HG02798 (cell line): Measurements from ENCODE around the gene COA6.
"Not testable (repeated sequence)": the region's sequence is repeated elsewhere in the genome, so short reads cannot be mapped to it uniquely, and the experiment has no call there.

ENCODE experiments used
- ATAC-seq: cut with Tn5 transposase; IDR thresholded peaks from one replicate; pipeline ENCODE4 v1.9.1; 2021; ENCODE audit warnings: mild to moderate bottlenecking; ENCODE audit not compliant: unreplicated experiment, poor library complexity

Gene COA6

DNA sequence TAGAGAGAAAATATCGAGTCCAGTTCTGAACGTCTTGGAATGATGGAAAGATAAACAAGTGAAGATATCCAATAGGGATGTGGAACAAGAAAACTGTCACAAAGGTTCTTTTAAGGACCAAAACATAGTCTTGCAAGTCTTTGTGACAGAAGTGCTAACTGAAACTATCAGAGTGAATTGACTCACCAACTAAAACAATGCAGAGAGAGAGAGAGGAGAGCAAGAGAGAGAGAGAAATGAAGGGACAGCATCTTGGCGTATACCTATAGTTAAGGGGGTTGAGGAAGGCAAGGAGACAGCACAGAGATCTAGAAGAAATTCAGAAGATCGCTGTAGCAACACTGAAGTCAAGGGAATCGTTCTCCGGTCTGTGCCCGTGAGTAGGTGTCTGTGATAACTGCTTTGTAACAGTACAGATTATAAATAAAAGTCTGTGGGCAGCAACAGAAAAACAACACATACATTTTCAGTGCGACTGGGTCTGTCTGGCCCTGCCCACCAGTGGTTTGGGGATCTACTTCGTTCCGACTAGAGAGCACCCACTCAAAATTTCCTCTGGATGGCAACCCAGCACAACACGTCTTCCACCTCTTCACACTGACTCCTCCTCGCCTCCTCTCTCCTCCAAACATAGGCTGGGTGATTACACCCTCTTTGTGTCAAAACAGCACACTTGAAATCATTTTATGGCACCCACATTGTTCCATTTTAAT, 4.8 kb upstream of the COA6 start:
- no peak for ATAC-seq

DNA sequence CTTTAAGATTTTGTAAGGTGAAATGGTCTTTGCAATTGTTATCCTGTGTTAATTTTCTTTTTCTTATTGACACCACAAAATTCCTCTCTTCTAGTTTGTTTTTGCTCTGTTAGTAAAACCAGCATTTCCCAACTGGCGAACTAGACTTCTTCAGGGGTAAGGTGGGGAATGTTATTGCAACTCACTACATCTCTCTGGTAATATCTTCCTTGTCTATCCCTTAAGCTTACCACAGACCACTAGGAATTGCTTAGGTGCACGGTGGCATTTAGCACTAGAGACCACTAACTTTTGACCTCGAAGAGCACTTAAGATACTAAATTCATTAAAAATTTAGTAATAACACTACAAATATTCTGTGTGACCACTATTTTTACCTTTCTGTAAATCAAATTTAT, 4.2 kb upstream of the COA6 start:
- ATAC-seq, result no peak

DNA sequence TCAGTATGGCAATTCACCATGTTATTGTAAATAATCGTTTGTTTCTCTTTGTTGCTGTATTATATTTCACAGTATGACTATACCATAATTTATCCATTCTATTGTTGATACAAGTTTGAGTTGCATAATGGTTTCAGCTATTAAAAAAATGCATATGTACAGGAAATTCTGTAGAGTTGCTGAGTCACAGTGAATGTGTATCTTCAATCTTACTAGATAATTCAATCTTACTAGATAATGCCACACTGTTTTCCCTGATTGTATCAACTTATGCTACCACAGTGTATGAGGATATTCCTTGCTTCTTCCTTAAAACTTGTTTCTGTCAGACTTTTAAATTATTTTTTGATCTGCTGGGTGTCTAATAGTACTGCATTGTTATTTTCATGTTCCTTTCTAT, 3.5 kb upstream of the COA6 start:
- no peak for ATAC-seq

DNA sequence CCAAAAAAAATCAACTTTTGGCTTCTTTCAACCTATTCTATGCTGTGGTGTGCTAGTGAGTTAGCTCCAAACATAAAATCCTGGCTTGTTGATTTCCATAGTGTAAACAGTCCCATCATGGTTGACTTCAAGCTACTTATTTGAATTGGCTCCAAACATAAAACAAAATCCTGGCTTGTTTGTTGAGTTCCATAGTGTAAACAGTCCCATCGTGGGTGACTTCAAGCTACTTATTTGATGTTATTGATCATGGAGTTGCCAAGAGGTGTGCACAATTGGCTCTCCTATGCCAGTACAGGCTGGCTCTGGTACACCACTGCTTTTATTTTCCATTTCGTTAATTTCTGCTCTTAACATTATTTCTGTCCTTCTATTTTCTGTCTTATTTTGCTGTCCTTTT, 1.8 kb upstream of the COA6 start:
- ATAC-seq, result no peak

DNA sequence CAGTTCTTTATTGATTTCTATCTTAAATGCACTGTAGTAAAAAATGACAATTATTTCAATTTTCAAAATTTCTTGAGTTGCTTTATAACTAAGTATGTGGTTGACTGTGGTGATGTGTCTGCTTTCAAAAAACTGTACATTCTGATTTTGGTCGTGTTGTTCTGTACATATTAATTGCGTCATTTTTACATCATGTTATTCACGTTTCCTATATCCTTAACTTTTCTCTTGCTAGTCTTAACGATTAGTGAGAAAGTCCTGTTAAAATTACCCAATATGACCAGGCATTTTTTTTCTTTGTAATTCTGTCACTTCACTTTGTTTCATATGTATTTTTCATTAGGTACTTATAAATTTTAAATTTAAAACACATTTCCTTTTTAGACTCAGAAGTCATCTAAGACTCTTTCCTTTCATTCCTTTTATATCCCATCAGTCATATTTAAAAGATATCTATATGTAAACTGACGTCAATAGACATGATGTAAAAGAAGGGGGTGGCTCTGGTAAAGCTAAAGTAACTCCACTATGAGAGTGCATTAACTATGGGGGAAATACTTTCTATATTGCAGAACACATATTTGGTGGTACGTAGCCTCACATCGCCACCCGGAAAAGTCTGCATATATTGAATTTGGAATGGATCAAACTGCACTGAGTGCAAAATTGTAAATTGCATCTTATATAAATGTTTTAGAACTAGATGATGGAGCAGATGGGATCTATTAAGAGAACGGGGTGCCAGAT, 1.1 kb upstream of the COA6 start:
- ATAC-seq, result no peak

DNA sequence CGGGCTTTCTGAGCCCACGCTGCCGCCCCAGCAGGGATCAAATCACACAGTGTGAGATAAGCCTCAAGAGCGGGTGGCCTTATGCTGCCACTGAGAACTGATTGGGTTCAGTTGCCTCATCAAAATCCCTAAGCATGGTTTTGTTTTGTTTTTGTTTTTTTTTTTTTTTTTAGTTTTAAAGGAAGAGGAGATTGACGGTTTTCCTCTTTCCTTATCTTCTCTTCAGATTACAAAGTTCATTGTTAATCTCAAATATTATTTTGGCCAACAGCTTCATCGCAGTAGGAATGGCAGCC, 651 bp downstream of the COA6 start:
- peak; percentile 27 for ATAC-seq

DNA sequence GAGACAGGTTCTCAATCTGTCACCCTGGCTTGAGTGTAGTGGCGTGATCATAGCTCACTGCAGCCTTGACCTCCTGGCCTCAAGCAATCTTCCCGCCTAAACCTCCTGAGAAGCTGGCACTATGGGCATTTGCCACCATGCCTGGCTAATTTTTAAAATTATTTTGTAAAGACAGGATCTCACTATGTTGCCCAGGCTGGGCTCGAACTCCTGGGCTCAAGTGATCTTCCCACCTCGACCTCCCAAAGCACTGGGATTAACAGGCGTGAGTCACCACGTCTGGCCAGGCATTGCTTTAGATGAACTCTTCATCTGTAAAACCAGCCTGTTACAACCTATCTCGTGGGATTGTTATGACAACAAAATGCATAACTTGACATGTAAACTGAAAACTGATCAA, 2.4 kb downstream of the COA6 start:
- no peak for ATAC-seq

DNA sequence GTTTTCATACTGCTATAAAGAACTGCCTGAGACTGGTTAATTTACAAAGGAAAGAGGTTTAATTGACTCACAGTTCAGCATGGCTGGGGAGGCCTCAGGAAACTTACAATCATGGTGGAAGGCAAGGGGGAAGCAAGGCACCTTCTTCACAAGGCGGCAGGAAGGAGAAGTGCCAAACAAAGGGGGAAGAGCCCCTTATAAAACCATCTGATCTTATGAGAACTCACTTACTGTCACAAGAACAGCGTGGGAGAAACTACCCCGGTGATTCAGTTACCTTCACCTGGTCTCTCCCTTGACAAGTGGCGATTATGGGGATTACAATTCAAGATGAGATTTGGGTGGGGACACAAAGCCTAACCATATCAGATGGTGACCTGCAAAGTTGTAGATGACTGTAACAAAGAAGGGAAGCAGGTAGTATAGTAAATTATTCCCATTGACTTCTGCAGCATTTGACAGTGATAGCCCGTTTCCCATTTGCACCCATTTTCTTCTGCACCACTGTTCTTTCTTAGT, 6.4 kb downstream of the COA6 start:
- not testable (repeated sequence) for ATAC-seq

DNA sequence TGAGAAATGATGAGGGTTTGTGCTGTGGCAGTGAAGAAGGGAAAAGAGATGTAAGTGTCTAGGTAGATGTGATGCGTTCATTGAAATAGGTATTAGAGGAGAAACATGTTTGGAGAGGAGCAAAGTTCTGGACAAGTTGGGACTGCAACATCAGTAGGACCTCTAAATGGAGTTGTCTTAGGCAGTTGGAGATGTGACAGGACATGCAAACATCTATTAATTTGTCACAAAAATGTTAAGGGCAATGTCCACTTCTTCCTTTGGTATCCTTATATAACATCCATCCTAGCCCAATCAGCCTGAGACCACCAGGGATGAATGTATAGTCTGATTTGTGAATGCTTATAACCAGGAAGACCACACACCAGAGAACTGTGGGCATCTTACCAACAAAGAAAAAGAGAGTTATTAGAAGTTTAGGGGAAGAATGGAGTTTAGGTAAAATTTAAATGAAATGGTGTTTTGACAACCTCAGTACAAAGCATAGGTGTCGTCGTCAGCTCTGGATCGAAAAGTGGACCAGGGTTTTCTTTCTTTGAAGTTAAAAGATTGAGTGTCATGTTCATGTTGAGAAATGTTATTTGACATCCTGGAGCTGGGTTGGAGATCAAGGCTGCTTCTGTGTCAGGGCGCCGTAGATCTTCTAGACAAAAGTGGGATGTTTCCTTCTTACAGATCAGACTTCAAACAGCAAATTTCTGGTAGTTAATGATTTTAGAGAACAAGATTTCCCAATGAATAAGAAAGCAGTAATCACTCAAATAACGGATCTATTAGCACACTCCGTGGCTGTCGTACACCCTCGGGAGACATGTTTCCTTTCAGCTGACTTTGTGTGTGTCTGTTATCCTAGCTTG, 8.7 kb downstream of the COA6 start:
- ATAC-seq, result no peak

DNA sequence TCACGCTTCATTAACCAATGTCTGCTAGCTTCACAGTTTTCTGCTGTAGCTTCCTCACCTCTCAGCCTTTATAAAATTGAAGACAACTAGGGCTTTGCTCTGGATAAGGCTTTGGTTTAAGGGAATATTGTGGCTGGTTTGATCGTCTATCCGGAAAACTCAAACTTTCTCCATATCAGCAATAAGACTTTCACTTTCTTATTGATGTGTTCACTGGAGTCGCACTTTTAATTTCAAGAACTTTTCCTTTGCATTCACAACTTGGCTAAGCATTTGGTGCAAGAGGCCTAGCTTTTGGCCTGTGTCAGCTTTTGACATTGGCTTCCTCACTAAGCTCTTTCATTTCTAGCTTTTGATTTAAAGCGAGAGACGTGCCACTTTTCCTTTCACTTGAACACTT, 12.9 kb downstream of the COA6 start:
- no peak for ATAC-seq

DNA sequence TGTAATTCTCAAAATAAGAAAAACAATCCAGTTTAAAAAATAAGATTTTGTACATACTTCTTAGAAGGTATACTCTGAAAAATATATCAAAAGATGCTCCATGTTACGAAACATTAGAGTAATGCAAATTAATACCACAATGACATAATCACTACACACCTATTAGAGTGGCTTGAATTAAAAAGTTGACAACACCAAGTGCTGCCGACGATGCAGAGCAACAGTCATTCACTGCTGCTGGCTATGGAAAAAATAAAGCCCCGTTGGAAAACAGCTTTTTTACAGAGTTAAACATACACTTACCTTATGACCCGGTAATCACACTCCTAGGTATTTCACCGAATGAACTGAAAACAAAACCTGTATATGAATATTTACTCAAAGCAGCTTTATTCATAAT, 14.8 kb downstream of the COA6 start:
- no peak for ATAC-seq

DNA sequence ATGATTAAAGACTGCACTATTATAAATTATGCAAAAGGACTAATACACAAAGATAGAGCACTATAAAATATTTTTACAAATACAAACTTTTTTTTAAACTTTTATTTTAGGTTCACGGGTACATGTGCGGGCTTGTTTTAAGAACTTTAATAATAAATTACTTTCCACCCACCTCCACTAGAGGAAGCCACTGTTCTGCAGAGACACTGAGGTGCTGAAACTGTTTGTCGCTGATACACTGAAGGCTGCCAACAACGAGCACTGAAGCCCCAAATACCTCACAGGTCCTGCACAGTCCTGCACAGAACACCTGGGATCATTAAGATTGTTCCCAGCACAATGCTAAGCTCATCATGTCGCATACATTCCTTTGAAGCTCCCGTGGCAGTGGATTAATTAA, 19.9 kb downstream of the COA6 start:
- no peak for ATAC-seq

DNA sequence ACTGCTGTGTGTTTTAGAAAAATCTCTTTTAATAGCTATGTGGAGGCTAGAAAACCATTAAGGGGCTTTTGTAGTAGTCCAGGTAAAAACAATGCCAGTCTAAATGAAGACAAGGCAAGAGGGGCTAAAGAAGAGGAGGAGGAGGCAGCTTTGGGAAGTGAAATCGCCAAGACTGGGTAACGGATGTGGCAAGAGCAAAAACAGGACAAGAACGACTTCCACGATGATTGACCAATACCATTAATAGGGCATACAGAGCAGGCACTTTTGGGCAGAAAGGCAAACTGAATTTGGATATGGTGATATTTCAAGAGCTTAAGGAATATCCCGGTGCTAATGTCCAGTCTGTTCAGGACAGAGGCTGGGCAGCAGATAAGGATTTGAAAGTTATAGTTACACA, 22.0 kb downstream of the COA6 start:
- no peak for ATAC-seq

DNA sequence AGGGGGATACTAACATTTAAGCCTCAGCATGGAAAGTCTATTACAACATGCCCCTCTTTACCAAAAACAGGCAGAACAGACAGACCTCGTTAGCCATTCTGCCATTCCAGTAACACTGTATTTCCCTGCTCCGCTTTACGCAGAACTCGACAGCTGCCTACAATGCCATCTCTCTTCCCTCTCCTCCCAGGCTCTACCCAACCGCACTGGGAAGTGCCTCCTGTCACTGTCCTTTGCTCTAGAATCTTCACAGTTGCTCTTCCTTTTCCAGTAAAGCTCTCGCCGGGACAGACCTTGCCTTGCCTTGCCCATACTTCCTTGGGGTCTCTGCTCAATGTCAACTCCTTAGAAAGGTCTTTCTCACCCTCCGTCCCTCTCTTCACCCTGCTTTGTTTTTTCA, 22.8 kb downstream of the COA6 start:
- ATAC-seq, result no peak

DNA sequence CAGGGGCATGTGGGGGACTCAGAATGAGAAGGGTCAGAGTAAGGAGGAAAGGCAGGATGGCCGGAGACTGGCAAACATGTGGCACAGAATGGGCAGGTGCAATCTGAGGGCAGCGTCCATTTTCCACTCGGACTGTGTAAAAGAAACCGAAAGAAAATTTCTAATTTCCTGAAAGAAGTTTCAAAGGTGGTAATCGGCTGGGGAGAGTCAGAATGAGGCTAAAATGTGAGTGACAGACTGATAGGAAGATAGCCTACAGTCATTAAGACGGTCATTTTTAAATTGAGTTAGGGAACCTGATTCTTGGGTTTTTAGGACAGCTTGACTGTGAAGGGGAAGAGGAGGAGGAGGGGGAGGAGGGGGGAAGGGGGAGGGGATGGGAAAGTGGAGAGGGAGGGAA, 23.6 kb downstream of the COA6 start:
- ATAC-seq, result no peak

DNA sequence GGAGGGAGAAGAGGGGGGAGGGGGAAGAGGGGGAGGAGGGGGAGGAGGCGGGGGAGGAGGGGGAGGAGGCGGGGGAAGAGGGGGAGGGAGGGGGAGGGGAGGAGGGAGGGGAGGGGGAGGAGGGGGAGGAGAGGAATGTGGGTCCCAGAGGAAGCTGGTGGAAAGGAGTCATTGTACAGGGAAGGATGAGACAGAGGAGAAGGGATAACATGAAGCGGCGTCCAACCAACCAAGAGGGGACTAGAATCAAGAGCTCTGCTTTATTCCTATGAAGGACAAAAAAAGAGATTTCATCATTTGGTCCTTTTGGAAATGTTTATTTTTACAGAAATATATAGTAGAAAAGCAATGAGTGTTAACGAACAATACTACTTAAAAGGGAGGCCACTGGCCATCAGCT, 24.5 kb downstream of the COA6 start:
- ATAC-seq, result no peak

DNA sequence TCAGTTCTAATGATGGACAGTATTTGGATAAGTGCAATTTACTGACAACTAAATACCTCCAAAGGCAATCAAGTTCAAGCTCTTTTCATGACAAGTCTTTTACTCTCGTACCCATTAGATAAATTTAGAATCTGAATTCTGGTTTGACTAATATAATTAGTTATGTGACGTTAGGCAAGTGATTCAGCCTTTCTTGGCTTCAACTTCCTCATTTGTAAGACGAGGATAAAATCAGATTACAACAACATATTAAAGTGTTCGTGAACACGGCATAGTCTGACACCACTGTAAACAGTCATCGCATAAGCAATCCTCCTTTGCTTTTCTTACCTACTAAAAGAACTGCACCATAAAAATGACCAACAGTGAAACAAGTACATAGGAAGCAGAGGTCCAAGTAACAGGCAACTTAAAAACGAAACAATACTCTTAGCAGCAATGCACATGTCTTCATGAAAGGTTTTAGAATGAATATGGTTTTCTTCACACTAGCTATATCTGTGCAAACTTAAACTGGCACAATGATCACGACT, 25.7 kb downstream of the COA6 start:
- peak; percentile 61 for ATAC-seq

DNA sequence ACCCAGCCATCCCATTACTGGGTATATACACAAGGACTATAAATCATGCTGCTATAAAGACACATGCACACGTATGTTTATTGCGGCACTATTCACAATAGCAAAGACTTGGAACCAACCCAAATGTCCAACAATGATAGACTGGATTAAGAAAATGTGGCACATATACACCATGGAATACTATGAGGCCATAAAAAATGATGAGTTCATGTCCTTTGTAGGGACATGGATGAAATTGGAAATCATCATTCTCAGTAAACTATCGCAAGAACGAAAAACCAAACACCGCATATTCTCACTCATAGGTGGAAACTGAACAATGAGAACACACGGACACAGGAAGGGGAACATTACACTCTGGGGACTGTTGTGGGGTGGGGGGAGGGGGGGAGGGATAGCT, 26.3 kb downstream of the COA6 start:
- ATAC-seq, result not testable (repeated sequence)

DNA sequence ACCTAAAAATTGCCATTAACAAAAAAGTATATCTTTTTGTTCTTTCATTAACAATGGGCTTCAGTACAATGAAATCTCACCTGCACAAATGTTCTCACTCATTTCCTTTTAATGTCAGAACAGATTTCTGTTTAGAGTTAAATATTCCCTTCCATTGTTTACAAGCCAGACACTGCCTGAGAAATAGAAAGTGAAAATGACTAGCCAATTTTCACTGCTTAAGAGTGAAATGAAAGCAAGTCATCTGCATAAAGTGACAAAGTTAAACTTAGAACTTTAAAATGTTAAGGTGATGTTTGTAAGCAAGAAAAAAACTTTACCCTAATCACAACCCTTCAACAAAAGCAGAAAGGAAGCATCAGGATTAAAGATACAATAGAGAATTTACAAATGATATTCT, 27.5 kb downstream of the COA6 start:
- ATAC-seq, result peak; percentile 51

DNA sequence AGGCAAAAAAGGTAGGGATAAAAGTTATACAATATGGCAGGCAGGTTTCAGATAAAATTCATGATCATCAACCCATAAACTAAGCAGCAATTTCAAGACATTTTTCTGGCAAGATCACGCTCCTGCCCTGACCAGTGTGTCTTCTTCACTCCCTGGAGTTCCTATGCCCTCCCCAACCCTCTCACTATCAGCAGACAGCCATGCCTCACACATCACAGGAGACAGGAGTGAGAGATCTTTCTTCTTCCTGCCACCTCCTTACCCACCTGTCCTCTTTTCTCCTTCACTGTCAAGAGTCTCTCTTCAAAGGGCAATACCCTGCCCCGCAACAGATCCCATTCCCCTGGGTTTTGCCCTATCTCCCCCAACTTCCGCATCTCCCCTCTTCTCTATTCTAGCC, 28.4 kb downstream of the COA6 start:
- ATAC-seq, result no peak

DNA sequence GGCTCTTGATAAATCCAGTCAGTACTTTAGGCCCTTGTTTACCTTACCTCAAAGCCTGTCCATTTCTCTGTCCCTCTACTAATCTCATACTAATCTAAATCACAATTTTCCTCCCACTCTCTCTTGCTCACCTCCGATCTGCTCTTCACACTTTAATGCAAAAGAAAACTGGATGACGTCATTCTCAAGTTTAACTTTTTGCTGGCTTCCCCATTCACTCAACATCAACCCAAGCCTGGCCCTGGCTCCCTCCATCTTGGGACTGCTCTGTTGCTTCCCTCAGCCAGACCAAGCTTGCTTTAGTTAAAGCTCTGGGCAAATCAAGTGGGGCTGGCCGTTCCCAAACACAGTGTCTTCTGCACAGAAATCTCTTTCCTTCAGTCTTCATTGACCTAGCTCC, 29.7 kb downstream of the COA6 start:
- ATAC-seq, result no peak
